Renal pelvis (tissue), 4 donors: ENCODE results near the gene SLC25A12. TPM values are rescaled to one million over a fixed set of nuclear protein-coding genes. Genes with fewer than 3 reads are reported as not detected.
A peak's percentile ranks its signal among the peaks of the same experiment; 100 is the strongest.
"Not testable (repeated sequence)": the region's sequence is repeated elsewhere in the genome, so short reads cannot be mapped to it uniquely, and the experiment has no call there.

ENCODE experiments used
- DNase-seq: peaks from one replicate; pipeline ENCODE4 v3.0.0-alpha.2; 2013
- polyA plus RNA-seq, 3 donors: library from polyadenylated mRNA; unstranded; fragments of 120-200 nt; gene quantifications; one replicate each; pipeline ENCODE4 v1.2.1, GENCODE V29; 2013; ENCODE audit not compliant: insufficient read length in 3 of 3

SLC25A12 gene
- polyA plus RNA-seq, 3 donors = 23.4 to 35.9 (median 29.8) TPM

- DNase-seq = no peak
Observed at GRCh38 chr2:171835386-171835785, 58.7 kb downstream of the SLC25A12 start.

GRCh38 chr2:171834286-171834685, 59.8 kb downstream of the SLC25A12 start:
- DNase-seq = no peak

DNA sequence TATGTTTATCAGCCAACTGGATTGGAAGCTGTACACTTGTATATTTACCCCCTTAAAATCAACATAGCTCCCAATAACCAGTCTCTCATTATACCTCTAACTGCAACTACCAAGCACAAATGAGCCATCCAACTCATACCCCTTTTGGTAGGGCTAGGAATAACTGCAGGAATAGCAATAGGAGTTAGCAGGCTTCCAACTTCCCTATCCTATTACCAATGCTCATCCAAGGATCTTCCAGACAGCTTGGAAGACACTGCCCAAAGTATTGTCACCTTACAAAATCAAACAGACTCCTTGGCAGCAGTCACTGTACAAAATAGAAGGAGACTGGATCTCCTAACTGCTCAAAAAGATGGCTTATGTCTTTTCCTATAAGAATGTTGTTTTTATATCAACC, 61.6 kb downstream of the SLC25A12 start:
- no peak for DNase-seq

- no peak for DNase-seq
Observed at GRCh38 chr2:171830039-171830438, 64.0 kb downstream of the SLC25A12 start.

DNA sequence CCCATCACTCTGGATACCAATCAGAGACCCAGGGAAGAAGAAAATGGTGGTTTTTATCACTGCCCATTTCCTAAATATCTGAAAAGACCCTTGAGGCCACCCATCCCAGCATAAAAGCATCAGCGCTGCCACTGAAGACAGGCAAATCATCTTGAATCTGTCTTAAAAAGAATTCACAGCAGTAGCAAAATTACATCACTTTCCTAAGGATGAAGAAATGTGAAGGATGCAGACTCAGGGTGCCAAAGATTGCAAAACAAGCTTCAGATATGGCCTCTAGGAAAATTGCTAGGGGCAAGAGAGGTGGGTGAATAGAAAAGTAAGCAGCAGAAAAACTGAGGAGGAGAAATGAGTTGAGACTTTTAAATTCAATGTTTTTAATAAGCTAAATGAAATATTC, 70.0 kb downstream of the SLC25A12 start:
- no peak for DNase-seq

DNA sequence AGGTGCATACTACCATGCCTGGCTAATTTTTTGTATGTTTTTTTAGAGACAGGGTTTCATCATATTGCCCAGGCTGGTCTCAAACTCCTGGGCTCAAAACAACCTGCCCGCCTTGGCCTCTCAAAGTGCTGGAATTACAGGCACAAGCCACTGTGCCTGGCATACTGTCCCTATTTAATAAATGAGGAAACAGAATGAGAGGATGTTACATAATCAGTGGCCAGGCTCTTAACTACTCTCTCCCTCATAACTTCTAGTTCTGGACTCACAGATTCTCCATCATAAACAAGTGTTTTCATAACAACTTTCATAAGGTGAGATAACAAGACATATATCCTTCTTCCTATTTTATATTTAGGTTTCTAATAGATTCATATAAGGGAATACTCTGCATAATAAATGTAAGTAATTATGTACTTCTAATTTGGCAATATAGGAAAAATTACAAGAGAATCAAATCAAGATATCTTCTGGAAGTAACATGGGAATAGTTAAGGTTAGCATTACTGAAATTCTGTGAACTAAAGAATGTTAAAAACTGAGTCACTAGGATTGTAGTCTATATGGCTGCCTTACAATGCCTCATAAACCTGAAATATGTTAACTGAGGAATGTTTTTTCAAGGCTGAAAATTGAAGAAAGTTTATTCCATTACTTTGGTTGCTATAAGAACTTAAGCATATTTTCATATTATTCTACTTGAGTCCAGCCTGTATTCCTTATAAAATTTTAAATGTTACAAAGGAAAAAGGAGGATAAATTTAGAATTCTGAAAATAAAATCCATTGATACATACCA, 71.3 kb downstream of the SLC25A12 start:
- DNase-seq = no peak

DNA sequence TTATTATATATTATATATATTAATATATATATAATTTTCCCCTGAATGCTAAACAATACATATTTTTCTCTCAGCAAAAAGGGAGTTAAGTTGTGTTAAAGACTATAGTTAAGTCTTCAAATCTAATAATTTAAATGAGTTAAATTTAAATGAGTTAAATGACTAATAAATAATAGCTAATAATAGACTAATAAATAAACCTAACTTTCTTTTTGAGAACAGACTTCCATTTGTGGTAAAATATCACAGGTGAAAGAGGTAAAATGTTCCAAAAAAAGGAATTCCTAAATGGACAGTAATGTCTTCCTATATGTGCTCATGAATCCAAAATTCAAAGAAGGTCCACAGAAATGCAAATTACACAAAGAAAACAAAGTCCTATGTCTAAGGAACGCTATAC, 74.6 kb downstream of the SLC25A12 start:
- no peak for DNase-seq

- DNase-seq = no peak
Observed at GRCh38 chr2:171814883-171815282, 79.2 kb downstream of the SLC25A12 start.

GRCh38 chr2:171814174-171814573, 79.9 kb downstream of the SLC25A12 start:
- DNase-seq = no peak

GRCh38 chr2:171813729-171814128, 80.3 kb downstream of the SLC25A12 start:
- no peak for DNase-seq

- DNase-seq = no peak
Observed at GRCh38 chr2:171813126-171813525, 80.9 kb downstream of the SLC25A12 start.

- DNase-seq = no peak
Observed at GRCh38 chr2:171811245-171811628, 82.8 kb downstream of the SLC25A12 start.

DNA sequence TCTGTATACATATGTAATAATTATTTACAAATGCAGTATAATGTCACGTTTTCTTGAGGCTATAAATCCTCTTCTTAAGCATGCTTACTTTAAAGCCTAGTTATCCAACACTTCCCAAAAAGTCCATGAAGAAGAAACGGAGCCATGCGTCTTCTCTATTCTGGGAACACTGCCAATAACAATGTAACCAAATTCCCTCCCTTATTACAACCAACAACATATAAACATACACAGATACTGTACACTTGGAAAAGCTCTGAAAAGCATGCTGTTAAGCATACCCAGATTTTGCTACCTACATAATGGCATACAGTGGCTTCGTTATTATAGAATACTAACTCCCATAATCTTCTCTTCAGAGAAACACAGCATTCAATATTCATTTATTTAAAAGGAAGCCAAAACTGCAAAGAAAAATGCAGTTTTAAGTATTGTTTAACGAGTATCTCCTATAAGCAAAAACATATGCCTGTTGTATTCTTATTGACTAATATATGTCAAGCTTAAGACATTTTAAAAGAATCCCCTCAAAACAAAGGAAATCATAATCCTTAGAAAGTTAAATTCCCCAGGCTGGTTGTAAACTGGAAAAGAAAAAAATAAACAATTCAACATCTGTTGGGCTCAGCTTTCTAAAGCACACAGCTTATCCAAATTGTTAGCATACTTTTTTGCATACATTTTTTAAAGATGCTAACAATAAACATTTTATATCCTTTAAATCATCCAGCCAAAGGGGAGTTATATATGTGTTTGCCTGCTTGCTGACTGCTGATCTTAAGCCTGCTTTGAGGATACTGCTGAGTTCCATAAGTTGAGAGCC, 83.4 kb downstream of the SLC25A12 start:
- DNase-seq = peak; percentile 61

DNA sequence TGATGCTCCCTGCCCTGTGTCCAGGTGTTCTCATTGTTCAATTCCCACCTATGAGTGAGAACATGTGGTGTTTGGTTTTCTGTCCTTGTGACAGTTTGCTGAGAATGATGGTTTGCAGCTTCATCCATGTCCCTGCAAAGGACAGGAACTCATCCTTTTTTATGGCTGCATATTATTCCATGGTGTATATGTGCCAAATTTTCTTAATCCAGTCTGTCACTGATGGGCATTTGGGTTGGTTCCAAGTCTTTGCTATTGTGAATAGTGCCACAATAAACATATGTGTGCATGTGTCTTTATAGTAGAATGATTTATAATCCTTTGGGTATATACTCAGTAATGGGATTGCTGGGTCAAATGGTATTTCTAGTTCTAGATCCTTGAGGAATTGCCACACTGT, 85.2 kb downstream of the SLC25A12 start:
- not testable (repeated sequence) for DNase-seq

DNA sequence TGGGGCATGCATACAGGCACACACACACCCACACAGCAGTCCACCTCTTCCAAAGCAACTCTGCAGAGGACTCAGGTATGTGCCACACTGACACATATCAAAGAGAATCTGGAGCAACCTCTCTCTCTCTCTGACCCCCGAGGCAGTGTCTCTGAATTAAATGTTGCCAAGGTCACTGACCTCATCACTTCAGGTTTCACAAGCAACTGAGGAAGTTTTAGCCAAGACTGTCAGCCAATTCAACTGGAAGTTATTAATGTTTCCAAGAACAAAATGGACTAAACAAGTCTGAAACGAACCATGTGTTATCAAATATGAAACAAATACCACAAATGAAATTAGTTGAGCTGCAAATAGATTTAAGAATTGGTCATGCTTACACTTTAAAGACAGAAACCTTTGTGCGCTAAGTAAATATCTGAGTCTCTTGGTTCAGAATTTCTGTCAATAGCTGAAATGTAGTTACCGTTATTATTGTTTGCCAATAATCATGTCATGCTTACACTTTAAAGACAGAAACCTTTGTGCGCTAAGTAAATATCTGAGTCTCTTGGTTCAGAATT, 86.1 kb downstream of the SLC25A12 start:
- no peak for DNase-seq

GRCh38 chr2:171807119-171807518, 86.9 kb downstream of the SLC25A12 start:
- no peak for DNase-seq

- no peak for DNase-seq
Observed at GRCh38 chr2:171804456-171804855, 89.6 kb downstream of the SLC25A12 start.

DNA sequence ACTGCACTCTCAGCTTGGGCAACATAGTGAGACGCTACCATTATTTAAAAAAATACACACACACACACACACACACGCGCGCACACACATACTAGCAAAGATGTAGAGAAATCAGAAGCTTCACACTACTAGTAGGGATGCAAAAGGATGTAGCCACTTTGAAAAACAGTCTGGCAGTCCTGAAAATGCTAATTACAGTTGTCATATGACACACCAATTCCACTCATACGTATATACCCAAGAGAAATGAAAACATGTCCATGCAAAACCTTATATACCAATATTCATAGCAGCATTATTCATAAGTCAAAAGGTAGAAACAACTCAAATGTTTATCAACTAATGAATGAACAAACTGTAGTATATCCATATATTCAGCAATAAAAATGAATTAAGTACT, 90.3 kb downstream of the SLC25A12 start:
- no peak for DNase-seq

GRCh38 chr2:171800639-171801038, 93.4 kb downstream of the SLC25A12 start:
- no peak for DNase-seq

DNA sequence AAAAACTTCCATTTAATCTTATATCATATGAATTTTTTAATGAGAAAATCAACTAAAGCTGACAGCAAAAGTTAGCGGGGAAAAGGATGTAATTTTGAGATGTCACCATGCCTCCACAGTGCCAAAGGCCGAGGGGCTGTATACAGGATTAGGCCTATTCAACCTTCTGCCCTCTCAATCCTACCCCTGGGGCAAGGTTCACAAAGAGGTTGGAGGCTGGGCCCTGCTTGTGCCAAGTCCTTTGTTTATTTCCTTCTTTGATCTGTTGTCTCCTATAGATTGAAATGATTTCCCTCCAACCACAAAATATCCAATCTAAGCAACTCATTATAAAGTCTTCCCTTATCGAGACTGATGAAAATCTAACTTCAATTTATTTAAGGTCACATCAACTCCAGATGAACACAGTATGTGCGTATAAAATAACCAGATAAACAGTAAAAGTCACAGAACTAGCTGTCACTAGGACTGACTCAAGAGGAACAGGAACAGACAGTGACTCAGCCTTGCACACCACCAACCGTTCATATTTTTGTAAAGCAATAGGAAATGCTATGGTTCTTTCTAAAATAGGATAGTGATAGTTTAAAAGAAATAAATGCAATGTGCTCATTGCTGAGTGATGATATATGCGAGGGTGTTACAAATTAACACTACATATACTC, 95.8 kb downstream of the SLC25A12 start:
- no peak for DNase-seq

DNA sequence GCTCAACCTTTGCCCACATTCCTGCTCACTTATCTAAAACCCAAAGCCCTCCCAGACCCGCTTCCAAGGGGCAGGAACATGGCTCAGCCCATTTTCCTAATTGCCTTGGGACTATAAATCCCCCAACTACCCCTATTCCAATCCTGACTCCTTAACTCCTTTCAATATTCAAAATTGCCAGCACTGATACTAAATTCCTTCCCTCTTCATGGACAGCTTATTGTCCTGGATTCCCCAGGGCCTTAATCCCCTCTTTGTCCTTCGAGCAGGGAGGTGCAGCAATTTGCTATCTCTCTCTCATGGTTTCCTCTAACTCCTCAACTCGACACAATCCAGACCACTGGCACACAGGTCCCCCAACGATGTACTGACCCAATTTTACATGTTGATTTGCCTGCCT, 99.1 kb downstream of the SLC25A12 start:
- DNase-seq = no peak
